H9 (cell line): ENCODE measurements around the gene MRAS. TPM values are rescaled to one million over a fixed set of nuclear protein-coding genes. Genes with fewer than 3 reads are reported as not detected.

Experiments
- DNase-seq: peaks from one replicate; pipeline ENCODE4 v3.0.0-alpha.2; 2017
- H2AFZ ChIP-seq: one replicate; pipeline ENCODE4 v1.6.1; 2013; ENCODE audit warnings: mild to moderate bottlenecking, low read length, control low read depth, moderate library complexity
- H2AK5ac ChIP-seq: 2 replicates; pipeline ENCODE4 v1.6.1; 2013; ENCODE audit warnings: low read length, control low read depth, mixed read lengths; ENCODE audit not compliant: insufficient read length
- H2BK120ac ChIP-seq: one replicate; pipeline ENCODE4 v1.6.1; 2013; ENCODE audit warnings: low read depth, mild to moderate bottlenecking, low read length, control low read depth, inconsistent platforms; ENCODE audit not compliant: poor library complexity, severe bottlenecking
- H2BK12ac ChIP-seq: 2 replicates; pipeline ENCODE4 v1.6.1; 2013; ENCODE audit warnings: low read length, control low read depth, mixed read lengths, low read depth; ENCODE audit not compliant: insufficient read length
- H2BK15ac ChIP-seq: 2 replicates; pipeline ENCODE4 v1.6.1; 2013; ENCODE audit warnings: low read depth, low read length, control low read depth
- H2BK20ac ChIP-seq: one replicate; pipeline ENCODE4 v1.6.1; 2013; ENCODE audit warnings: low read depth, mild to moderate bottlenecking, low read length, control low read depth, inconsistent platforms; ENCODE audit not compliant: poor library complexity, severe bottlenecking
- H2BK5ac ChIP-seq: 2 replicates; pipeline ENCODE4 v1.6.1; 2013; ENCODE audit warnings: low read length, control low read depth, mixed read lengths; ENCODE audit not compliant: insufficient read length
- H3K14ac ChIP-seq: 2 replicates; pipeline ENCODE4 v1.6.1; 2013; ENCODE audit warnings: low read length, control low read depth; ENCODE audit not compliant: insufficient read depth
- H3K18ac ChIP-seq: 2 replicates; pipeline ENCODE4 v1.6.1; 2013; ENCODE audit warnings: low read depth, mild to moderate bottlenecking, mixed read lengths, low read length, control low read depth; ENCODE audit not compliant: insufficient read length
- H3K23ac ChIP-seq: 2 replicates; pipeline ENCODE4 v1.6.1; 2013; ENCODE audit warnings: low read length, control low read depth, mixed read lengths, low read depth; ENCODE audit not compliant: insufficient read length
- H3K23me2 ChIP-seq: 2 replicates; pipeline ENCODE4 v1.6.1; 2013; ENCODE audit warnings: low read depth, mild to moderate bottlenecking, mixed read lengths, low read length, control low read depth; ENCODE audit not compliant: insufficient read length, poor library complexity, severe bottlenecking
- H3K27ac ChIP-seq: 2 replicates; pipeline ENCODE4 v1.5.1; 2013; ENCODE audit warnings: low read length, control low read depth, mixed read lengths, low read depth; ENCODE audit not compliant: insufficient read length
- H3K27me3 ChIP-seq: 2 replicates; pipeline ENCODE4 v1.6.1; 2013; ENCODE audit warnings: low read length, control low read depth, inconsistent platforms; ENCODE audit not compliant: insufficient read depth
- H3K4ac ChIP-seq: 2 replicates; pipeline ENCODE4 v1.6.1; 2013; ENCODE audit warnings: low read depth, mild to moderate bottlenecking, control low read depth, inconsistent platforms, low read length, moderate library complexity
- H3K4me1 ChIP-seq: 2 replicates; pipeline ENCODE4 v1.6.1; 2013; ENCODE audit warnings: low read length, control low read depth, inconsistent platforms; ENCODE audit not compliant: insufficient read depth
- H3K4me2 ChIP-seq: 2 replicates; pipeline ENCODE4 v1.6.1; 2013; ENCODE audit warnings: low read length, control low read depth, mixed read lengths; ENCODE audit not compliant: insufficient read length, insufficient read depth
- H3K56ac ChIP-seq: 2 replicates; pipeline ENCODE4 v1.6.1; 2013; ENCODE audit warnings: low read depth, mild to moderate bottlenecking, mixed read lengths, low read length, control low read depth; ENCODE audit not compliant: insufficient read length
- H3K79me1 ChIP-seq: 2 replicates; pipeline ENCODE4 v1.6.1; 2013; ENCODE audit warnings: low read depth, mild to moderate bottlenecking, moderate library complexity, low read length, control low read depth, inconsistent platforms; ENCODE audit not compliant: insufficient read depth, poor library complexity, severe bottlenecking
- H3K79me2 ChIP-seq: 2 replicates; pipeline ENCODE4 v1.6.1; 2013; ENCODE audit warnings: low read length, control low read depth, inconsistent platforms; ENCODE audit not compliant: insufficient read depth
- H3K9ac ChIP-seq: 2 replicates; pipeline ENCODE4 v1.6.1; 2013; ENCODE audit warnings: low read length, control low read depth, mixed read lengths; ENCODE audit not compliant: insufficient read length; ENCODE audit errors: extremely low read depth
- H3K9me3 ChIP-seq: one replicate; pipeline ENCODE4 v1.6.1; 2013; ENCODE audit warnings: low read depth, low read length, inconsistent platforms; ENCODE audit not compliant: control insufficient read depth
- H3T11ph ChIP-seq: one replicate; pipeline ENCODE4 v1.6.1; 2013; ENCODE audit warnings: mild to moderate bottlenecking, low read length, control low read depth, inconsistent platforms
- H4K20me1 ChIP-seq: one replicate; pipeline ENCODE4 v1.6.1; 2013; ENCODE audit not compliant: control insufficient read depth, insufficient read length, insufficient read depth
- H4K5ac ChIP-seq: 2 replicates; pipeline ENCODE4 v1.6.1; 2013; ENCODE audit warnings: low read depth, mild to moderate bottlenecking, mixed read lengths, low read length, control low read depth; ENCODE audit not compliant: insufficient read length
- H4K8ac ChIP-seq: replicated peaks from 2 replicates; pipeline ENCODE4 v1.6.1; 2013; ENCODE audit warnings: low read length, control low read depth, mixed read lengths, low read depth; ENCODE audit not compliant: insufficient read length
- H4K91ac ChIP-seq: 2 replicates; pipeline ENCODE4 v1.6.1; 2013; ENCODE audit warnings: low read depth, mild to moderate bottlenecking, moderate library complexity, mixed read lengths, low read length, control low read depth; ENCODE audit not compliant: insufficient read length
- H3K27ac Mint-ChIP-seq, 3 experiments: 2 replicates in 2 of 3; 3 replicates in 1 of 3; pipeline ENCODE4 v1.8.0; 2020 to 2021; ENCODE audit warnings: mixed read lengths in 3 of 3, mild to moderate bottlenecking in 1 of 3, moderate library complexity in 1 of 3
- H3K27me3 Mint-ChIP-seq: 2 replicates; pipeline ENCODE4 v1.8.0; 2021; ENCODE audit warnings: low read depth, mild to moderate bottlenecking, moderate library complexity, mixed read lengths
- H3K36me3 Mint-ChIP-seq, 3 experiments: 2 replicates in 2 of 3; 3 replicates in 1 of 3; pipeline ENCODE4 v1.8.0; 2020 to 2021; ENCODE audit warnings: low read depth in 3 of 3, mixed read lengths in 3 of 3; ENCODE audit not compliant: insufficient read depth in 1 of 3
- H3K4me1 Mint-ChIP-seq, 2 experiments: 2 replicates each; pipeline ENCODE4 v1.8.0; 2020; ENCODE audit warnings: mixed read lengths in 2 of 2
- H3K4me3 Mint-ChIP-seq, 2 experiments: 2 replicates in 1 of 2; 3 replicates in 1 of 2; pipeline ENCODE4 v1.8.0; 2020 to 2021; ENCODE audit warnings: mild to moderate bottlenecking in 2 of 2, mixed read lengths in 2 of 2, moderate library complexity in 1 of 2
- H3K9me3 Mint-ChIP-seq, 2 experiments: 2 replicates in 1 of 2; 3 replicates in 1 of 2; pipeline ENCODE4 v1.8.0; 2020; ENCODE audit warnings: mild to moderate bottlenecking in 2 of 2, mixed read lengths in 2 of 2, moderate library complexity in 1 of 2
- CTCF ChIP-seq: fragments of 200-600 bp; sonication (generic); conservative IDR thresholded peaks from 3 replicates; pipeline ENCODE4 v1.8.0; 2021; ENCODE audit warnings: antibody characterized with exemption, mild to moderate bottlenecking
- WGBS: extraction: QIAGEN DNeasy Blood & Tissue Kit; methylation state at CpG from one replicate; pipeline ENCODE4 v1.1.7; 2013; ENCODE audit warnings: missing lambda C conversion rate, low lambda C conversion rate, mixed read lengths; ENCODE audit not compliant: insufficient read length; ENCODE audit errors: extremely low coverage; 5-methylcytosine and 5-hydroxymethylcytosine counted together
- total RNA-seq: library from RNA; stranded (reverse); gene quantifications from 2 replicates; pipeline ENCODE4 v1.2.1, GENCODE V29; 2021

MRAS gene
- total RNA-seq, 1 experiment from 2014 or later, result 10.9 TPM

GRCh38 chr3:138390582-138390932 is 42.2 kb downstream of the MRAS start:
- no peak overlapping the region for H3K14ac ChIP-seq
- H2BK15ac ChIP-seq, result no peak overlapping the region
- Mint-ChIP-seq H3K27ac (no peak overlapping the region), H3K4me3 (no peak overlapping the region), H3K4me1 (peaks cover 4 to 5% of the 10 kb centered on the region in 2 experiments; a peak in 3 of 4 replicates), H3K27me3 (no peaks in the 10 kb centered on the region; the same call in 1 of the 2 replicates), H3K36me3 (peaks cover 0 to 2% (median 0%) of the 10 kb centered on the region in 3 experiments; a peak in 3 of 7 replicates), H3K9me3 (no peaks in the 10 kb centered on the region; a peak in 1 of 5 replicates)
- WGBS, result no CpG with 5 or more reads among the region's 2 CpGs
- no peaks in the 10 kb centered on the region for H3K27me3 ChIP-seq
- H4K91ac ChIP-seq, result no peak overlapping the region
- H3K23me2 ChIP-seq, result no peaks in the 10 kb centered on the region
- no peak overlapping the region for H2BK120ac ChIP-seq
- no peak overlapping the region for H4K5ac ChIP-seq
- H2AFZ ChIP-seq, result no peak overlapping the region
- H4K8ac ChIP-seq, result no peak overlapping the region
- no peak overlapping the region for H2BK12ac ChIP-seq
- H3K56ac ChIP-seq, result no peak overlapping the region
- H3K27ac ChIP-seq, result no peak overlapping the region
- H3K79me1 ChIP-seq, result no peaks in the 10 kb centered on the region
- no peak overlapping the region for H2AK5ac ChIP-seq
- no peaks in the 10 kb centered on the region for H4K20me1 ChIP-seq
- no peak overlapping the region for H3K4me2 ChIP-seq
- H3K4ac ChIP-seq, result no peak overlapping the region
- no peaks in the 10 kb centered on the region for H3K79me2 ChIP-seq
- H2BK5ac ChIP-seq, result no peak overlapping the region
- no peak overlapping the region for H3K18ac ChIP-seq
- no peaks in the 10 kb centered on the region for H3K9me3 ChIP-seq
- no peak for DNase-seq
- TF ChIP-seq CTCF, result no peak
- no peak overlapping the region for H3K9ac ChIP-seq
- no peak overlapping the region for H3K23ac ChIP-seq
- H3K4me1 ChIP-seq, result peaks cover 3% of the 10 kb centered on the region; the same call in 1 of the 2 replicates
- no peak overlapping the region for H2BK20ac ChIP-seq
- H3T11ph ChIP-seq, result no peak overlapping the region
